HepG2 (cell line): ENCODE data around the gene UGT2B11.
"Not testable (repeated sequence)": the region's sequence is repeated elsewhere in the genome, so short reads cannot be mapped to it uniquely, and the experiment has no call there.

ENCODE experiments used
- ARNTL ChIP-seq: sonication (generic); formaldehyde crosslinking; IDR thresholded peaks from 2 replicates; pipeline ENCODE4 v1.4.0; 2020; ENCODE audit warnings: mild to moderate bottlenecking, missing genetic modification reagents
- ATF7 ChIP-seq, 2 experiments: fragments of 450-650 bp in 1 of 2; sonication (generic) in 1 of 2; formaldehyde crosslinking in 1 of 2; IDR thresholded peaks; 2 replicates each; pipeline versions ENCODE4 v1.4.0 to v1.6.1; 2016 to 2020; ENCODE audit warnings: antibody characterized with exemption in 1 of 2, mild to moderate bottlenecking in 1 of 2, missing genetic modification reagents in 1 of 2
- JUND ChIP-seq: sonication (generic); formaldehyde crosslinking; IDR thresholded peaks from 2 replicates; pipeline ENCODE4 v1.8.0; 2022; ENCODE audit warnings: mild to moderate bottlenecking, missing genetic modification reagents
- LCORL ChIP-seq, 2 experiments: fragments of 450-650 bp in 1 of 2; sonication (generic) in 1 of 2; formaldehyde crosslinking in 1 of 2; IDR thresholded peaks; 2 replicates each; pipeline versions ENCODE4 v1.5.0 to v1.6.1; 2017 to 2020; ENCODE audit warnings: antibody characterized with exemption in 1 of 2, missing genetic modification reagents in 1 of 2
- PHF8 ChIP-seq: sonication (generic); formaldehyde crosslinking; IDR thresholded peaks from 2 replicates; pipeline ENCODE4 v1.5.0; 2020; ENCODE audit warnings: missing genetic modification reagents
- POLR2AphosphoS5 ChIP-seq: IDR thresholded peaks from 2 replicates; pipeline ENCODE4 v1.6.1; 2012; ENCODE audit warnings: low read depth, low read length
- SMC3 ChIP-seq: IDR thresholded peaks from 2 replicates; pipeline ENCODE4 v1.6.1; 2011; ENCODE audit warnings: low read length, improper control_type of control experiment
- SP5 ChIP-seq: IDR thresholded peaks from 2 replicates; pipeline ENCODE4 v1.6.1; 2016; ENCODE audit warnings: low read depth, borderline replicate concordance
- TRIM24 ChIP-seq: sonication (generic); formaldehyde crosslinking; IDR thresholded peaks from 2 replicates; pipeline ENCODE4 v1.8.0; 2022; ENCODE audit warnings: mild to moderate bottlenecking, missing genetic modification reagents
- ZNF564 ChIP-seq: sonication (generic); formaldehyde crosslinking; IDR thresholded peaks from 2 replicates; pipeline ENCODE4 v1.8.1; 2023; ENCODE audit warnings: mild to moderate bottlenecking, missing genetic modification reagents
- ZNF816 ChIP-seq: sonication (generic); formaldehyde crosslinking; IDR thresholded peaks from 2 replicates; pipeline ENCODE4 v1.8.0; 2022; ENCODE audit warnings: missing genetic modification reagents, mild to moderate bottlenecking, borderline replicate concordance
- ZSCAN29 ChIP-seq: sonication (generic); formaldehyde crosslinking; conservative IDR thresholded peaks from 2 replicates; pipeline ENCODE4 v1.4.0; 2020; ENCODE audit warnings: mild to moderate bottlenecking, missing genetic modification reagents
- TF ChIP-seq, protein P1 (sequence below): sonication (generic); formaldehyde crosslinking; IDR thresholded peaks from 2 replicates; pipeline ENCODE4 v1.5.0; 2020; ENCODE audit warnings: mild to moderate bottlenecking, missing genetic modification reagents, moderate library complexity

DNA sequence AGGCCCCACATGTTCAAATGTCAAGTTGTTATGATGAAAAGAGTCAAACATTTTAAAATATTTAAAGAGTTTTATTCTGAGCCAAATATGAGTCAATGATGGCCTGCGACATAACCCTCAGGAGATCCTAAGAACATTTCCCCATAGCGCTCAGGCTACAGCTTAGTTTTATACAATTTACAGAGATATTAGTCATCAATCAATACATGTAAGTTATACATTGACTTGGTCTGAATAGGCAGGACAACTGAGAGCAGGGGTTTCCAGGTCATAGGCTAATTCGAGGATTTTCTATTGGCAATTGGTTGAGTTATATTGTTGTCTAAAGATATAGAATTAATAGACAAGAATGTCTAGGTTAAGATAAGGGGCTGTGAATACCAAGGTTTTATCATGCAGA lies 26.2 kb upstream of the UGT2B11 start:
- not testable (repeated sequence) for TF ChIP-seq SMC3; TRIM24; ATF7 (IDR thresholded peaks at IDR 0.05); ATF7 (CRISPR knock-in tag; IDR thresholded peaks at IDR 0.05); PHF8 (CRISPR knock-in tag); ZNF564 (CRISPR knock-in tag); ZSCAN29; SP5 (CRISPR knock-in tag); LCORL (IDR thresholded peaks at IDR 0.05); LCORL (CRISPR knock-in tag; IDR thresholded peaks at IDR 0.05); POLR2AphosphoS5; ARNTL; ZNF816 (CRISPR knock-in tag)
- peak; percentile 82 for TF ChIP-seq JUND (CRISPR knock-in tag)
- TF ChIP-seq, protein P1, sequence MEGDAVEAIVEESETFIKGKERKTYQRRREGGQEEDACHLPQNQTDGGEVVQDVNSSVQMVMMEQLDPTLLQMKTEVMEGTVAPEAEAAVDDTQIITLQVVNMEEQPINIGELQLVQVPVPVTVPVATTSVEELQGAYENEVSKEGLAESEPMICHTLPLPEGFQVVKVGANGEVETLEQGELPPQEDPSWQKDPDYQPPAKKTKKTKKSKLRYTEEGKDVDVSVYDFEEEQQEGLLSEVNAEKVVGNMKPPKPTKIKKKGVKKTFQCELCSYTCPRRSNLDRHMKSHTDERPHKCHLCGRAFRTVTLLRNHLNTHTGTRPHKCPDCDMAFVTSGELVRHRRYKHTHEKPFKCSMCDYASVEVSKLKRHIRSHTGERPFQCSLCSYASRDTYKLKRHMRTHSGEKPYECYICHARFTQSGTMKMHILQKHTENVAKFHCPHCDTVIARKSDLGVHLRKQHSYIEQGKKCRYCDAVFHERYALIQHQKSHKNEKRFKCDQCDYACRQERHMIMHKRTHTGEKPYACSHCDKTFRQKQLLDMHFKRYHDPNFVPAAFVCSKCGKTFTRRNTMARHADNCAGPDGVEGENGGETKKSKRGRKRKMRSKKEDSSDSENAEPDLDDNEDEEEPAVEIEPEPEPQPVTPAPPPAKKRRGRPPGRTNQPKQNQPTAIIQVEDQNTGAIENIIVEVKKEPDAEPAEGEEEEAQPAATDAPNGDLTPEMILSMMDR (CRISPR knock-in tag) = not testable (repeated sequence)
